Smooth muscle cell of the coronary artery (primary cell): Measurements from ENCODE around the gene ZNF528. TPM values are rescaled to one million over a fixed set of nuclear protein-coding genes. Genes with fewer than 3 reads are reported as not detected.

Source experiments
- total RNA-seq: library from RNA; depleted of rRNA; stranded (reverse); fragments of >200 nt; gene quantifications from 2 replicates; pipeline ENCODE4 v1.2.3, GENCODE V29; 2014; ENCODE audit warnings: low replicate concordance

Gene ZNF528
- 12.3 and 15.9 TPM in 2 replicates for total RNA-seq

DNA sequence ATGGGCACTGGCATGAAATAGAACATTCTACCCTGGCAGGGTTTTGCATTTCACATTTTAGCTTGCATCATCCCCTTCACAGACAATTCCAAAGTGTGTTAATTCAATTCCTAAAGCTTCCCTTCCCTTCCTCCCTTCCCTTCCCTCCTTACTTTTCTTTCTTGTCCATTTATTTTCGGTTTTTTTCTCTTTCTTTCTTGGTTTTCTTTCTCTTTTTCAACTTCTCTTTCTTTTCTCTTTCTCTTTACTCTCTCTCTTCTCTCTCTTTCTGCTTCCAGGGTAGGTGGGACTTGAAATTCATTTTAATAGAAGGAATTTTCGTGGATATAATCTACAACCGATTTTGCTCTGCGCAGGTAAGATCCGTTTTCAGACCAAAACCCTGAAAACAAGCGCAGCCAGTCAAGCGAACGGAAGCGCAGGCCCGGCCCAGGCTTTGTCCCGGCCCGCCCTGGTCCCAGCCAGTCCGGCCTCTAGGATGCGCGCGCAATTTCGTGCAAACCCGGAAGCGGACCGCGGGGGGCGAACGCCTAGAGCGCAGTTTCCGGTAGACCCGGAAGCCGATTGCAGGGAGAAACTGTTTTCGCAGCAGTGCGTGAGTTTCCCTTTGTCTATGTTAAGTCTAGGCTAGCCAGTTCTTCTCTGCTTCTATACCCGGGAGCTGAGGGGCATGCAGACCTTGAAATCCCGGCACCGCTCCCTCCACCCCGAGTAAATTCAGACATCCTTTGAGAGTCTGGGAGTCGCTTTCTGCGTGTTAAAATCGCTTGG, at the start of gene ZNF528:
Gene ZNF528 (plus strand): TSS at position 540 of the 771 bp plus-strand sequence. CDS start 4,165 bp downstream, outside the sequence.

DNA sequence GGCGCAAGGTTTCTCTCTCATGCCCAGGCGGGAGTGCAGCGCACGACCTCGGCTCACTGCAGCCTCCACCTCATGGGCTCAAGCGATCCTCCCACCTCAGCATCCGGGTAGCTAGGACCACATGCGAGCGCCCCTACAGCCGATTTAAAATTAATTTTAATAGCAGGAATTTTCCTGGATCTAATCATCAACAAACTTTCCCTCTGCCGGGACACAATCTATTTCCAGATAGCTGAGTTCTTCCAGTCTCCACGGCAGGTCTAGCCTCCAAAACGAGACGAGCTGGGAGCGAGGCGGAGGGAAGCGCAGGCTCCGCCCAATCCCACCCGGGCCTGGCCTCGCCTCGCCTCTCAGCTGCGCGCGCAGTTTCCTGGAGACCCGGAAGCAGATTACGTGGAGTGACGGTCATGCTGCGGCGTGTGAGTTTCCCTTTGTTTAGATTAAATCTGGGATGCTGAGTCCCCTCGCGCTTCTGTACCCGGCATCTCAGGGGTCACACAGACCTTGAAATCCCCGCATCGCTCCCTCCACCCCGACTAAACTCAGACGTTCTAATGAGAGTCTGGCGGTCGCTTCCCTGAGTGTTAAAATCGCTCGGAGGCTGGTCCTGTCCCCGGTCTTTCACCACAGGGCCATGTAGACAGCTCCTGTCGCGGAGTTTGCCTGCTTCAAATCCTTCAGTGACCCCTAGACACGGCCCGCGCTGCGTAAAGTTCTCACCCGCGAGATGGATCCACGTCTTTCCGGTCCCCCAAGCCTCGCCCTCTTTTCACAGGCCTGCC, 27.9 kb upstream of the ZNF528 start, which contains the start of gene ZNF880:
Gene ZNF880 (plus strand): TSS at position 365 of the 782 bp plus-strand sequence. CDS start 43 bp downstream, at position 408.

DNA sequence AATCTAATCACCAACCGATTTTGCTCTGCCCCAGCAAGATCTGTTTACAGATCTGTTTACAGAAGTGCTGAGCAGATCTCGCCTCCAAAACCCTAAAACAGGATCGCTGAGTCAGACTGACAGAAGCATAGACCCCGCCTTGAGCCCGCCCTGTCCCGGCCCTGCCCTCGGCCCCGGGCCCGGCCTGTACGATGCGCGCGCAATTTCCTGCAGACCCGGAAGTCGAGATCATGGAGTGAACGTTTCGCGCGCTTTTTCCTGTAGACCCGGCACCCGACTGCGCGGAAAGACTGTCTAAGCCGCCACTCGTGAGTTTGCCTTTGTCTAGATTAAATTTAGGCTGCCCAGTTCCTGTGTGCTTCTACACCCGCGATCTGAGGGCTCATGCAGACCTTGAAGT, 31.3 kb downstream of the ZNF528 start, which contains the start of gene ZNF534:
Gene ZNF534 (plus strand): TSS at position 212 of the 400 bp plus-strand sequence. CDS start 2,327 bp downstream, outside the sequence.

DNA sequence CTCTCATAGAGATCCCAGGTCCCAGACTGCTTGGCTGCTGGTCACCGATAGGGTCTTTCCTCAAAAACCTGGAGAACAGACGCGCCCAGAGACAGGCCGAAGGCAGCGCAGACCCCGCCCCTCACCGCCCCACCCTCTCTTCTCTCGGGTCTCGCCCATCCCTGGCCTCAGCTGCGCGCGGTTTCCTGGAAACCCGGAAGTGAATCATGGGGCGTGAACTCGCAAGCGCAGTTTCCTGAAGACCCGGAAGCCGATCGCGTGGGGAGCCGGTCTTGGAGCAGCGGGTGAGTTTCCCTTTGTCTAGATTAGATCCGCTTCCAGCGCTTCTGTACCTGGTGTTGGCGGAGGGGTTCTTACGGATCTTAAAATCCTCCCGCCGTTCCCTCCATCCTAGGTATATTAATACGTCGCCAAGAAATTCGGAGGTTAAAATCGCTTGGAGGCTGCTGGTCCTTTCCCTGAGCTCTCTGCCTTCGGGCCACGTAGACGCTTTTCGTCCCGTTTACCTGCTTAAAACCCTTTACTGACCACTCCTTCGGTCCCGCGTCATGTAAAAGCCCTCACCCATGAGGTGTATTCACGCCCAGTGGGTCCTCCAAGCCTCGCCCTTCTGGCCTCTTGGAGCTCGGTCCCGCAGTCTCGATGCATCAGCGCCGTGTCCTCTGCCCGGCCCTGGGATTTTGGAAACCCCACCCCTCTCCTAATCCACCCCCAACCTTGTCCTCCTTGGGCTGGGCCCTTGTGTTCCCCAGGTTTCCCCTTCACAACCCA, 55.9 kb downstream of the ZNF528 start, which contains the start of gene ZNF578:
Gene ZNF578 (plus strand): TSS at position 230 of the 771 bp plus-strand sequence. CDS start 48,293 bp downstream, outside the sequence.

Other genes starting within 250 kb of the ZNF528 start
- 6.1 and 6.8 TPM in 2 replicates for gene ZNF836, start 226.2 kb upstream of the ZNF528 start, total RNA-seq
- gene PPP2R1A, start 207.8 kb upstream of the ZNF528 start, total RNA-seq, result 110 and 120 TPM in 2 replicates
- gene ZNF766, start 128.3 kb upstream of the ZNF528 start, total RNA-seq, result 14.7 and 21.5 TPM in 2 replicates
- gene ZNF480, start 100.7 kb upstream of the ZNF528 start, total RNA-seq, result 2.0 and 4.4 TPM in 2 replicates
- gene ZNF610, start 61.6 kb upstream of the ZNF528 start, total RNA-seq, result 4.3 and 4.6 TPM in 2 replicates
- 12.3 and 26.0 TPM in 2 replicates for gene ZNF880, start 27.9 kb upstream of the ZNF528 start, total RNA-seq
- 0.08 TPM in 1 of 2 replicates, not detected in the other for gene ZNF534, start 31.3 kb downstream of the ZNF528 start, total RNA-seq
- gene ZNF578, start 55.7 kb downstream of the ZNF528 start, total RNA-seq, result 1.4 and 4.4 TPM in 2 replicates
- 8.8 and 11.9 TPM in 2 replicates for gene ZNF808, start 129.8 kb downstream of the ZNF528 start, total RNA-seq
- gene ZNF701, start 172.4 kb downstream of the ZNF528 start, total RNA-seq, result 9.5 and 11.8 TPM in 2 replicates
- 37.7 and 46.9 TPM in 2 replicates for gene ZNF83, start 240.5 kb downstream of the ZNF528 start, total RNA-seq